Effector CD4-positive, alpha-beta T cell (primary cell): ENCODE results near the gene HNRNPUL2.
"Not testable (repeated sequence)": the region's sequence is repeated elsewhere in the genome, so short reads cannot be mapped to it uniquely, and the experiment has no call there.

ENCODE experiments used
- DNase-seq: peaks from one replicate; pipeline ENCODE4 v3.0.0-alpha.2; 2020

HNRNPUL2 gene

DNA sequence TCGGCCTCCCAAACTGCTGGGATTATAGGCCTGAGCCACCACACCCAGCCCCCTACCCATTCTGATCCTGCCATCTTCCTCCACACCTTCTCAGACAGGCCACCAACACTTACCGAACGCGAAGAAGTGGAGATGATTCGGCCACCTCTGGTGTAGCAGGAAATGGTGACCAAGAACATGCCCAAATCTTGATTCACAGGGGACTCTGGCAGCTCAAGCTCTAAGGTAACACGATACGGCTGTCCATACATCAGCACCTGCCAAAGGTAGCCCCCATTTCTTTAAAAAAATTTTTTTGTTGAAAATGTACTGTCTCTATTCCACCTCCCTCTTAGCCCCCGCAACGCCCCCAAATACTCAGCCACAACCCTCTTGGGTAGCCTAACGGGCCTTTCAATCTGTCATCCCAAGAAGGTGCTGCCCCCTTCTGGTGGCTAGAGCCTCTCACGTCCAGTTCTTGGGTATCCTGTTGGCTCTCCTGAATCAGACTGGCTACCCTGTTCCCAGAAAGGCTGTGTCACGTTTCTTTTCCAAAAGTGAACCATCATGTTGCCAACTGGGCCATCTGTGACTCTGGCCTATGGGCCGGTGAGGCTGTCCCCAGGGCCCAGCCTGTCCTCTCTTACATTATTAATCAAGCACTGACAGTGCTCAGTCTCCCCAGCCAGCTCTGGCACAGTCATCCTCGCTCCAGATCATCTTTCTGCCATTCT, 32.6 kb downstream of the HNRNPUL2 start:
- peak; percentile 80 for DNase-seq

DNA sequence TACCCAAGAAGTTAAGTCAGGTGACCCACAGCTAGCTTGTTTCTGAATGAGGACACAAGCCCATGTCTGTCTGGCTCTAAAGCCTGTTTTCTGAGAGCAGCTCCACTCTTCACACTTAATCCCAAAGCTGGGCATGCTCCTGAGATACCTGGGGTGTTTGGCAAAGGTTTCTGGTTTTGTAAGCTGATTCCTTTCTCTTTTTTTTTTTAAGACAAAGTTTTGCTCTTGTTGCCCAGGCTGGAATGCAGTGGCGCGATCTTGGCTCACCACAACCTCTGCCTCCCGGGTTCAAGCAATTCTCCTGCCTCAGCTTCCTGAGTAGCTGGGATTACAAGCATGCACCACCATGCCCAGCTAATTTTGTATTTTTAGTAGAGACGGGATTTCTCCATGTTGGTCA, 33.6 kb downstream of the HNRNPUL2 start:
- not testable (repeated sequence) for DNase-seq

- DNase-seq = no peak
Observed at GRCh38 chr11:62689421-62690183, 37.7 kb downstream of the HNRNPUL2 start, which contains the start of gene LRRN4CL. Gene LRRN4CL (minus strand): TSS chr11:62689530. CDS start chr11:62688508, 1,022 bp downstream.

GRCh38 chr11:62688491-62688890, 38.8 kb downstream of the HNRNPUL2 start:
- DNase-seq = no peak

DNA sequence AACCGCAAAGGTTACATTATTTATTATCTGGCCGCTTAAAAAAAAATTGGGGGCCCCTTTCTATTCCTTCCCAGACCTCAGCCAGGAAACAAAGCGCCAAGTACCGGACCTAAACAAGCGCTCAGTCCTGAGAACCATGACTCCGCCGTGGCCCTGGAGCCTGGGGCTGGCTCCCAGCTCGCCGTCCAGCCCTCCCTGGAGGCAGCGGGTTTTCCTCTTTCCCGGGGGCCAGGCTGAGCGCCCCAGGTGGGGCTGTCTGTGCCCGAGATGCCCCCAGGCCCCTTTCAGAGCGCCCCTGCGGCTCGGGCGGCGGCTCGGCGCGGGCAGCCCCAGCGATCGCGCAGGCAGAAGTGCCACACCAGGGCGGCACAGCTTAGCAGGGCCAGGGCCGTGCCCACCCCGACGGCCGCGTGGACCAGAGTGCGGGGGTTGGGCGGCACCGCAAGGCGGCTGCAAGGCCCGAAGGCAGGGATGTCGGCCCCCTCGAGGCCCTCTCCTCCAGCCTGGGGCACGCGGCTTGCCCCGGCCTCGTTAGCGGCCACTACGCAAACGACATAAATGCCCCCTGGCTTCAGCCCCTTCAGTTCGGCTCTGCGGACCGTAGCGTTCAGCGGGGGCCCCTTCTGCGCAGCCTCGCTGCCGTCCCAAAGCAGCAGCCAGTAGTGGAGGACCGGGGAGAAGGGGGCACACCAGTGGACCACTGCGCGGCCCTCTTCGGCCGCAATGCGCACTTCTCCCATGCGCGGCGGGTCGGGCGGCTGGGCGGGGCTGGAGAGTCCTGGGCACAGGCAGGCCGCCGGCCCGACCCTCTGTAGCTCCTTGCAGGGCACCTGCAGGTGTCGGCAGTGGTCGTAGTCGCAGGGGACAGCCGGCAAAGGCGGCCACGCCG, 39.5 kb downstream of the HNRNPUL2 start:
- DNase-seq = no peak

DNA sequence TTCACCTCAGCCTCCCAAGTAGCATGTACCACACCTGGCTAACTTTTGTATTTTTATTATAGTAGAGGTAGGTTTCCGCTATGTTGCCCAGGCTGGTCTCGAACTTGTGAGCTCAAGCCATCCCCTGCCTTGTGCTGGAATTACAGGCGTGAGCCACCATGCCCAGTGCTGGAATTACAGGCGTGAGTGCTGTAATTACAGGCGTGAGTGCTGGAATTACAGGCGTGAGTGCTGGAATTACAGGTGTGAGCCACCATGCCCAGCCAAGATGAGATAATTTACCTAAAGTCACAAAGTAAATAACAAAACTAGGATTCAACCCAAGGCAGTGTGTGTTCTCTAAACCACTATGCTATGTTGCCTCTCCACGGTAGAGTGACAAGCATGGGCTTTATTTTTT, 44.7 kb downstream of the HNRNPUL2 start:
- no peak for DNase-seq

DNA sequence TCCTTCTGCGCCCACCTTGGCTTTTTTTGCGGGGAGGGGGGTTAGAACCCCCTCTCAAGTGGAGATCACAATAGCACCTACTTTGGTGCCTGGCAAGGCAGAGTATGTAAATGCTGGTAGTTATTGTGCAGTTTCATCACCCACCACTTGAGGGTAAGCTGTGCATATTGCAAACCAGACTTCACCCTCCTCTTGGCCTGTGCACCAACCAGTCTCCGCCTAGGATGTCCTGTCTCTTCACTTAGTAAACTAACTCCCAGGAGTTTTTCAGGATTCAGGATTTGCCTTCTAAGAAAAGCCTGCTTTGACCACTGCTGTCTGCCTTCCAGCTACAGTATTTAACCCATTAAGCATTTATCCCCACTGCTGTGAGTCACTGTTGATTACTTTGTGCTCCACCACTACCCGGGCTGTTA, 46.4 kb downstream of the HNRNPUL2 start:
- no peak for DNase-seq

GRCh38 chr11:62678770-62679696, 48.2 kb downstream of the HNRNPUL2 start, which contains the start of gene UBXN1:
Gene UBXN1 (minus strand): TSS chr11:62679073. CDS start chr11:62678923, 150 bp downstream.
- DNase-seq = peak; percentile 79

GRCh38 chr11:62678433-62678769, 48.9 kb downstream of the HNRNPUL2 start:
- DNase-seq = no peak

DNA sequence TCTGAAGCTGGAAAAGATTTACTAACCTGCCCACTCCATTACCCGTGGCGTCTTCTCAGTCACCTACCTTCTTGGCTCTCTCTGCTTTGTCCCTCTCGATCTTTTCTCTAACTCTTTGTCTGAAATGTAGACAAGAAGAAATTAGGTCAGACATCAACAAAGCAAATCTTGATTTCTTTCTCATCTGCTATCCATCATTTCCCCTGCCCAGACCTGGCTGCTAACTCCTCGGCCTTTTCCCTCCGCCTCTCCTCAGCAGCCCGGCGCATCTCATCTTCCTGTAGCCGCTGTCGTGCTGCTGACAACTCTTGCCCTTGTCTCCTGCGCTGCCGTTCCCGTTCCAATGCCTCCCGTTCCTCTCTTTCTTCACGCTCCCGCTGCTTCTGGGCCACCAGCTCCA, 49.5 kb downstream of the HNRNPUL2 start:
- DNase-seq = no peak

DNA sequence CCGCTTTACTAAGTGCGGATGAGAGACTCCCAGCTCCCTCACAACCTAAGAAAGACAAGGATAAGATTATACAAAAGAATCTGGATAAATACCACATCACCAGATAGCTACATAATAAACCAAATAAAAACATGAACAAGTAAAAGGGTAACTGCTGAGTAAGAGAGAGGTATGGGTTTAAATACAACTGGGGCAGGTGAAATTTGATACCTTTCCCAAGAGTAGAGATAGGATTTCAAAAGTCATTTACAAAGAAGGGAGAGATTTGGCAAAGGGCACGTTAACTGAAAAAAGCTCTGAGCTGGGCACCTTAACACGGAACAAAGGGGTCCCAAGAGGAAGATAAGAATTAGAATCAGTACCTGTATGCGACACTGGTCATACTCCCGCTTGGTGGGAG, 50.1 kb downstream of the HNRNPUL2 start:
- DNase-seq = no peak

DNA sequence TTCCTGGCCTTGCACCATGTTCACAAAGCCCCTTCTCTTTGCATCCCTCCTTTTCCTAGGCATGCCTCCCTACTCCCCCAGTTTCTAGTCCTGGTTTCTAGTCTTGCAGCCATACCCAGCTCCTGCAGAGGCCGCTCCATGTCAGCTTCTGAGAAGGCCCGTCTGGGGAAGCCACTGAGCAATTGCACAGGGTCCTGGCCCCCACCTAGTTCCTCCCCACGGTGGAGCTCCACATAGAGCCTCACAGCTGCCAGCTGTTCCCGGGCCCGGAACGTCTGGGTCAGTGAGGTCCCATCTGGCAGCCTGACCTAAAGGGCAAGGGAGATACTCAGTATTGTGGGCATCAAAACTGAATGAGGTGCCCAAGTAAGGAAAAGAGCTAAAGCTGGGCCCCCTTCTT, 50.6 kb downstream of the HNRNPUL2 start:
- DNase-seq = no peak

DNA sequence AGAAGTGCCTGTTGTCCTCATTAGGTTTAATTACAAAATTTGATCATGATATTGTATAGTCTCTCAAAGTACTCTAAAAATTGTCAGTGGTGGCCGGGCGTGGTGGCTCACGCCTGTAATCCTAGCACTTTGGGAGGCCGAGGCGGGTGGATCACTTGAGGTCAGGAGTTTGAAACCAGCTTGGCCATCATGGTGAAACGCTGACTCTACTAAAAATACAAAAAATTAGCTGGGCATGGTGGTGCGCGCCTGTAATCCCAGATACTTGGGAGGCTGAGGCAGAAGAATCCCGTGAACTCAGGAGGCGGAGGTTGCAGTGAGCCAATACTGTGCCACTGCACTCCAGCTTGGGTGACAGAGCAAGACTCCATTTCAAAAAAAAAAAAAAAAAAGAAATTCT, 51.8 kb downstream of the HNRNPUL2 start:
- not testable (repeated sequence) for DNase-seq

- no peak for DNase-seq
Observed at GRCh38 chr11:62673196-62673525, 54.1 kb downstream of the HNRNPUL2 start.

DNA sequence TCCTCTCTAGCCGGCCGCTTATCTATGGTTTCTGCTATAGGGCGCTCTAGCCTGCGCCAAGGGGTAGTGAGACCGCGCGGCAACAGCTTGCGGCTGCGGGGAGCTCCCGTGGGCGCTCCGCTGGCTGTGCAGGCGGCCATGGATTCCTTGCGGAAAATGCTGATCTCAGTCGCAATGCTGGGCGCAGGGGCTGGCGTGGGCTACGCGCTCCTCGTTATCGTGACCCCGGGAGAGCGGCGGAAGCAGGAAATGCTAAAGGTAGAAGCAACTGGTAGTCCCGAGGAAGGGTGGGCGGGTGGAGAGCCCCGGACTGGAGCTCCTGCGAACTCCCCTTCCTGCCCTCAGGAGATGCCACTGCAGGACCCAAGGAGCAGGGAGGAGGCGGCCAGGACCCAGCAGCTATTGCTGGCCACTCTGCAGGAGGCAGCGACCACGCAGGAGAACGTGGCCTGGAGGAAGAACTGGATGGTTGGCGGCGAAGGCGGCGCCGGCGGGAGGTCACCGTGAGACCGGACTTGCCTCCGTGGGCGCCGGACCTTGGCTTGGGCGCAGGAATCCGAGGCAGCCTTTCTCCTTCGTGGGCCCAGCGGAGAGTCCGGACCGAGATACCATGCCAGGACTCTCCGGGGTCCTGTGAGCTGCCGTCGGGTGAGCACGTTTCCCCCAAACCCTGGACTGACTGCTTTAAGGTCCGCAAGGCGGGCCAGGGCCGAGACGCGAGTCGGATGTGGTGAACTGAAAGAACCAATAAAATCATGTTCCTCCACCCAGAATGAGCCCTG, 55.5 kb downstream of the HNRNPUL2 start, which contains the start of the genes LBHD1 and UQCC3:
Gene LBHD1, minus strand, starts transcription at position 660 of the 782 bp plus-strand sequence. CDS start 2,236 bp downstream, outside the sequence.
Gene UQCC3, plus strand, starts transcription at position 66 of the 782 bp plus-strand sequence. Its CDS starts 73 bp downstream, at position 139.
- peak; percentile 63 for DNase-seq

GRCh38 chr11:62671236-62671607, 56.0 kb downstream of the HNRNPUL2 start:
- no peak for DNase-seq

DNA sequence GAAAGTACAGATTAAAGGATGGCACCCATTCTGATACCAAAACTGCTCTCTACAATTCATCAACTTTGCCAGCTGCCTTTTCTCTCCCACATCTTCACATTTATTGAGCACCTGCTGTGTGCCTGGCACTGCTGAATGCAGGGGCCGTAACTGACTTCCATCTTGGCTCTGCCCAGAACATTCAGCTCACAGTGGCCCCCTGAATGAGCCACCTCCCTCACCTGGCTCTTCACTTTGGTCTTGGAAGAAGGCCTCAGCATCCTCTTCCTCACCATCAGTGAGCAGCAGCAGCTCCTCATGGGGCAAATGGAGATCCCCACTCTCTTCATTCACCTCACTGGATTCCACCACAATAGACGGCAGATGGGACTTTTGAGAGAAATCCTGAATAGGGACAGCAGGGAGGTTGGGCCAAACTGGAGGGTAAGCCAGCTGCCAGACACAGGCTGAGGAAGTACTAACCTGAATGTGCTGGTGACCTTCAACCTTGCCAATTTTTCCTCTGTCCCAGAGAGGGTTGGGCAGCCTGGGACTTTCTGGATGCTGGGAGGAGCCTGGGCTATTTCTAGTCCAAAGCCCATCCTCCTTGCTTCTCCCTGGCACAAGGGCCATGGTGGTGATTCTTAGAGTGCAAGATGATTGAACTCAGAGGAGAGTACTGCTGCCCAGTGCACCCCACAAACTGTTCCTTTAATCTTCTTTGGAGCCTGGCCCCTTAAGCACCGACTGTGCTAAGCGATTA, 57.7 kb downstream of the HNRNPUL2 start:
- DNase-seq = no peak

- no peak for DNase-seq
Observed at GRCh38 chr11:62667460-62667859, 59.8 kb downstream of the HNRNPUL2 start.

DNA sequence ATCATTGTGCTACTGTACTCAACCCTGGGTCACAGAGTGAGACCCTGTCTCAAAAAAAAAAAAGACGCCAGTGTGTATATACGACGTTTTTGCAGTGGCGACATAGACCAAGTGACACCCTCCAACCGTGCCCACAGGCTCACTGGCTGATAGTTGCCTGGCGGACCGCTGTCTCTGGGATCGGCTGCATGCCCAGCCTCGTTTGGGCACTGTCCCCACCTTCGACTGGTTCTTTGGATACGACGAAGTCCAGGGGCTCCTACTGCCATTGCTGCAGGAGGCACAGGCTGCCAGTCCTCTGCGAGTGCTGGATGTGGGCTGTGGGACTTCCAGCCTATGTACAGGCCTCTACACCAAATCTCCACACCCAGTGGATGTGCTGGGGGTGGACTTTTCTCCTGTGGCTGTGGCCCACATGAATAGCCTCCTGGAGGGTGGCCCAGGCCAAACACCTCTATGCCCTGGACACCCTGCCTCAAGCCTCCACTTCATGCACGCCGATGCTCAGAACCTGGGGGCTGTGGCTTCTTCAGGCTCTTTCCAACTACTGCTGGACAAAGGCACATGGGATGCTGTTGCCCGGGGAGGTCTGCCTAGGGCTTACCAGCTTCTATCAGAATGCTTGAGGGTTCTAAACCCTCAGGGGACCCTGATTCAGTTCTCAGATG, 60.9 kb downstream of the HNRNPUL2 start:
- no peak for DNase-seq
